ENCODE results near the gene ZNF579.

ZNF579 gene

GRCh38 chr19:55563261-55563690 is 17.4 kb downstream of the ZNF579 start:
- DNase-seq = no peak

GRCh38 chr19:55559684-55560083 is 21.0 kb downstream of the ZNF579 start:
- no peak for DNase-seq

GRCh38 chr19:55554741-55555152 is 25.9 kb downstream of the ZNF579 start:
- no peak for DNase-seq

GRCh38 chr19:55554302-55554701 is 26.3 kb downstream of the ZNF579 start:
- no peak for DNase-seq

GRCh38 chr19:55553217-55554182 is 27.1 kb downstream of the ZNF579 start:
- DNase-seq = no peak

GRCh38 chr19:55552620-55553019 is 28.0 kb downstream of the ZNF579 start:
- DNase-seq = no peak

- DNase-seq = no peak
Measured at GRCh38 chr19:55552206-55552605, 28.4 kb downstream of the ZNF579 start.

GRCh38 chr19:55550321-55550650 is 30.4 kb downstream of the ZNF579 start:
- no peak for DNase-seq

GRCh38 chr19:55549500-55550320 is 30.9 kb downstream of the ZNF579 start:
- DNase-seq = no peak

GRCh38 chr19:55546822-55547614 is 33.6 kb downstream of the ZNF579 start:
- DNase-seq = no peak

GRCh38 chr19:55546011-55546410 is 34.6 kb downstream of the ZNF579 start:
- no peak for DNase-seq

GRCh38 chr19:55545443-55545842 is 35.2 kb downstream of the ZNF579 start, which contains the start of gene SBK3:
TSS of gene SBK3 (minus strand) at chr19:55545543. CDS start at chr19:55545543, 0 bp downstream.
- DNase-seq = no peak

GRCh38 chr19:55544776-55545439 is 35.7 kb downstream of the ZNF579 start:
- DNase-seq = no peak

- DNase-seq = no peak
Measured at GRCh38 chr19:55544014-55544413, 36.6 kb downstream of the ZNF579 start.

- no peak for DNase-seq
Measured at GRCh38 chr19:55543567-55543966, 37.1 kb downstream of the ZNF579 start.

GRCh38 chr19:55542292-55542855 is 38.3 kb downstream of the ZNF579 start:
- no peak for DNase-seq

- no peak for DNase-seq
Measured at GRCh38 chr19:55541091-55541490, 39.6 kb downstream of the ZNF579 start.

GRCh38 chr19:55540619-55541018 is 40.0 kb downstream of the ZNF579 start:
- no peak for DNase-seq

GRCh38 chr19:55539090-55539984 is 41.3 kb downstream of the ZNF579 start:
- DNase-seq = no peak

- no peak for DNase-seq
Measured at GRCh38 chr19:55538132-55538531, 42.5 kb downstream of the ZNF579 start.

GRCh38 chr19:55537741-55538111 is 42.9 kb downstream of the ZNF579 start:
- DNase-seq = no peak
